WTC11 (cell line): Measurements from ENCODE around the gene ZNF646. TPM values are rescaled to one million over a fixed set of nuclear protein-coding genes. Genes with fewer than 3 reads are reported as not detected.

Experiments
- ATAC-seq: fragments of 200-7000 bp; cut with Tn5 transposase; 2 replicates; pipeline ENCODE4 v1.10.0; 2021; ENCODE audit warnings: mild to moderate bottlenecking, moderate library complexity
- CTCF ChIA-PET: fragments of 300-600 bp; sonication (Branson Sonifier 250); formaldehyde crosslinking; loops from one replicate; lab custom pipeline; 2021; ENCODE audit warnings: antibody characterized with exemption; lab: Charles Lee
- POLR2A ChIA-PET: fragments of 350-600 bp; sonication (Branson Sonifier 250); formaldehyde crosslinking; loops from one replicate; lab custom pipeline; 2021; ENCODE audit warnings: antibody characterized with exemption; lab: Charles Lee
- DNase-seq: peaks from one replicate; pipeline ENCODE4 v3.0.0; 2021; ENCODE audit warnings: low spot score
- H3K27ac Mint-ChIP-seq: 2 replicates; pipeline ENCODE4 v1.8.0; 2021; ENCODE audit warnings: mixed read lengths
- H3K27me3 Mint-ChIP-seq: 2 replicates; pipeline ENCODE4 v1.8.0; 2021; ENCODE audit warnings: low read depth, mild to moderate bottlenecking, moderate library complexity, mixed read lengths
- H3K36me3 Mint-ChIP-seq: 2 replicates; pipeline ENCODE4 v1.8.0; 2021; ENCODE audit warnings: mixed read lengths
- H3K4me1 Mint-ChIP-seq: 2 replicates; pipeline ENCODE4 v1.8.0; 2022; ENCODE audit warnings: mixed read lengths
- H3K4me3 Mint-ChIP-seq: 2 replicates; pipeline ENCODE4 v1.8.0; 2021; ENCODE audit warnings: mild to moderate bottlenecking, moderate library complexity, mixed read lengths
- H3K9me3 Mint-ChIP-seq: 2 replicates; pipeline ENCODE4 v1.8.0; 2021; ENCODE audit warnings: mixed read lengths
- ATF1 ChIP-seq: sonication (generic); formaldehyde crosslinking; IDR thresholded peaks from 2 replicates; pipeline ENCODE4 v1.8.1; 2023; ENCODE audit warnings: mild to moderate bottlenecking, moderate library complexity, missing genetic modification reagents
- ELF4 ChIP-seq: sonication (generic); formaldehyde crosslinking; IDR thresholded peaks from 2 replicates; pipeline ENCODE4 v1.8.1; 2022; ENCODE audit warnings: low read depth, mild to moderate bottlenecking, moderate library complexity, missing genetic modification reagents
- ESRRA ChIP-seq: sonication (generic); formaldehyde crosslinking; IDR thresholded peaks from 2 replicates; pipeline ENCODE4 v1.8.1; 2022; ENCODE audit warnings: mild to moderate bottlenecking, missing genetic modification reagents, borderline replicate concordance
- FOXP1 ChIP-seq: sonication (generic); formaldehyde crosslinking; IDR thresholded peaks from 2 replicates; pipeline ENCODE4 v1.8.0; 2022; ENCODE audit warnings: missing genetic modification reagents, mild to moderate bottlenecking, moderate library complexity, borderline replicate concordance
- GABPB1 ChIP-seq: sonication (generic); formaldehyde crosslinking; IDR thresholded peaks from 2 replicates; pipeline ENCODE4 v1.8.1; 2023; ENCODE audit warnings: mild to moderate bottlenecking, missing genetic modification reagents
- JUN ChIP-seq: sonication (generic); formaldehyde crosslinking; IDR thresholded peaks from 2 replicates; pipeline ENCODE4 v1.8.0; 2023; ENCODE audit warnings: mild to moderate bottlenecking, missing genetic modification reagents
- KAT7 ChIP-seq: sonication (generic); formaldehyde crosslinking; IDR thresholded peaks from 2 replicates; pipeline ENCODE4 v1.8.1; 2023; ENCODE audit warnings: missing genetic modification reagents, mild to moderate bottlenecking, borderline replicate concordance
- NFE2L1 ChIP-seq: sonication (generic); formaldehyde crosslinking; IDR thresholded peaks from 2 replicates; pipeline ENCODE4 v1.8.1; 2023; ENCODE audit warnings: missing genetic modification reagents
- NFYB ChIP-seq: sonication (generic); formaldehyde crosslinking; conservative IDR thresholded peaks from 2 replicates; pipeline ENCODE4 v1.8.0; 2022; ENCODE audit warnings: low read depth, missing genetic modification reagents
- NR2C2 ChIP-seq: sonication (generic); formaldehyde crosslinking; IDR thresholded peaks from 2 replicates; pipeline ENCODE4 v1.8.0; 2022; ENCODE audit warnings: mild to moderate bottlenecking, missing genetic modification reagents
- OVOL2 ChIP-seq: fragments of 250-450 bp; sonication (Bioruptor Pico); IDR thresholded peaks from 2 replicates; pipeline ENCODE4 v1.9.0; 2021; ENCODE audit warnings: mild to moderate bottlenecking, borderline replicate concordance
- RELA ChIP-seq: sonication (generic); formaldehyde crosslinking; IDR thresholded peaks from 2 replicates; pipeline ENCODE4 v1.8.1; 2022; ENCODE audit warnings: missing genetic modification reagents, mild to moderate bottlenecking, borderline replicate concordance
- TCF7 ChIP-seq: sonication (generic); formaldehyde crosslinking; IDR thresholded peaks from 2 replicates; pipeline ENCODE4 v1.8.0; 2022; ENCODE audit warnings: mild to moderate bottlenecking, low read depth, missing genetic modification reagents, moderate library complexity
- ZNF232 ChIP-seq: sonication (generic); formaldehyde crosslinking; IDR thresholded peaks from 2 replicates; pipeline ENCODE4 v1.8.0; 2022; ENCODE audit warnings: mild to moderate bottlenecking, missing genetic modification reagents
- ZNF396 ChIP-seq: fragments of 250-450 bp; sonication (Bioruptor Pico); IDR thresholded peaks from 2 replicates; pipeline ENCODE4 v1.8.0; 2021; ENCODE audit warnings: mild to moderate bottlenecking, moderate library complexity, borderline replicate concordance
- total RNA-seq: library from RNA; stranded (reverse); gene quantifications from 3 replicates; pipeline ENCODE4 v1.2.3, GENCODE V29; 2021
- TF ChIP-seq, protein P1 (sequence below): sonication (generic); formaldehyde crosslinking; conservative IDR thresholded peaks from 2 replicates; pipeline ENCODE4 v1.8.1; 2022; ENCODE audit warnings: mild to moderate bottlenecking, missing genetic modification reagents
- TF ChIP-seq, protein P2 (sequence below): sonication (generic); formaldehyde crosslinking; IDR thresholded peaks from 2 replicates; pipeline ENCODE4 v1.8.0; 2023; ENCODE audit warnings: mild to moderate bottlenecking, missing genetic modification reagents
- TF ChIP-seq, protein P3 (sequence below): fragments of 250-450 bp; sonication (Bioruptor Pico); IDR thresholded peaks from 2 replicates; pipeline ENCODE4 v2.1.2; 2022; ENCODE audit warnings: mild to moderate bottlenecking, moderate library complexity
- TF ChIP-seq, protein P4 (sequence below): sonication (generic); formaldehyde crosslinking; IDR thresholded peaks from 2 replicates; pipeline ENCODE4 v1.8.1; 2023; ENCODE audit warnings: mild to moderate bottlenecking, moderate library complexity, missing genetic modification reagents
- TF ChIP-seq, protein P5 (sequence below): fragments of 250-450 bp; sonication (Bioruptor Pico); IDR thresholded peaks from 2 replicates; pipeline ENCODE4 v1.9.0; 2021; ENCODE audit warnings: mild to moderate bottlenecking
- TF ChIP-seq, protein P6 (sequence below): sonication (generic); formaldehyde crosslinking; IDR thresholded peaks from 2 replicates; pipeline ENCODE4 v1.8.1; 2022; ENCODE audit warnings: low read depth, mild to moderate bottlenecking, moderate library complexity, missing genetic modification reagents, borderline replicate concordance
- TF ChIP-seq, protein P7 (sequence below): sonication (generic); formaldehyde crosslinking; IDR thresholded peaks from 2 replicates; pipeline ENCODE4 v1.8.0; 2022; ENCODE audit warnings: mild to moderate bottlenecking, missing genetic modification reagents

The ZNF646 gene
- total RNA-seq, 1 experiment from 2014 or later = 29.3 TPM

DNA sequence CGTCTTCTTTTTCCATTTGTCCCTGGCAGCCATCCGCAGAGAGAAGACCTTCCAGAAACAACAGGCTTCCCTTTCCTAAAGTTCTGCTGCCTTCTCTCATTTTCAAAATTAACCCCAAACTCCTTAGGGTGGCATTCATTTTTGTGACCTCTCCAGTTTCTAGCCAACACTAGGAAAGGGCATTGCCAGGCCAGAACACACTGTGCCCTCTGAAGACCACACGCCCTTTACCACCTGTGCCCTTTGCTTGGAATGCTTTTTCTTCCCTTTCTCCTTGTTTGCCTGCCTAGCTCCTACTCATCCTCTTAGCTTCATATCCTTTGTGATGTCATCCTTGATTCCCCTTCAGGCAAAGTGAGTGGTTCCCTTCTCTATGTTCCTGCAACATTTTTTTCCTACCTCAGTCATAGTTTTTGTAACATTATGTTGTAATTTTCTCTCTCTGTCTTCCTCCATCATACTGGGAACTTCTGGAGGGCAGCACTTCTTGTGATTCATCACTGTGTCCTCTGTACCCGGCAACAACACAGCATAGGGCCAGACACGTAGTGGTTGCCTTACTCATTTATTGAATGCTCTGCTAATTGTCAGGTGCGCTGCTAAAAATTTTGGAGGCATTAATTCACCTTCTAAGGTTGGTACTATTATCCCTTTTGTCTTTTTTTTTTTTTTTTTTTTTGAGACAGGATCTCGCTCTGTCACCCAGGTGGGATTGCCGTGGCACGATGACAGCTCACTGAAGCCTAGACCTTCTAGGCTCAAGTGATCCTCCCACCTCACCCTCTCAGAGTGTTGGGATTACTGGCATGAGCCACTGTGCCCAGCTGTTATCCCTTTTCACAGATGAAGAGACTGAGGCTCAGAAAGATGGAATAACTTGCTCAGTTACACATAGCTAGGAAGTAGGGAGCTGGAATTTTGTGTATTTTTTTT, 44.3 kb downstream of the ZNF646 start (continued):
- TF ChIP-seq OVOL2 (CRISPR knock-in tag) = no peak
- TF ChIP-seq, protein P1, sequence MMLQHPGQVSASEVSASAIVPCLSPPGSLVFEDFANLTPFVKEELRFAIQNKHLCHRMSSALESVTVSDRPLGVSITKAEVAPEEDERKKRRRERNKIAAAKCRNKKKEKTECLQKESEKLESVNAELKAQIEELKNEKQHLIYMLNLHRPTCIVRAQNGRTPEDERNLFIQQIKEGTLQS (CRISPR knock-in tag) = no peak
- no peak for TF ChIP-seq ELF4
- TF ChIP-seq RELA (CRISPR knock-in tag) = no peak
- TF ChIP-seq, protein P2, sequence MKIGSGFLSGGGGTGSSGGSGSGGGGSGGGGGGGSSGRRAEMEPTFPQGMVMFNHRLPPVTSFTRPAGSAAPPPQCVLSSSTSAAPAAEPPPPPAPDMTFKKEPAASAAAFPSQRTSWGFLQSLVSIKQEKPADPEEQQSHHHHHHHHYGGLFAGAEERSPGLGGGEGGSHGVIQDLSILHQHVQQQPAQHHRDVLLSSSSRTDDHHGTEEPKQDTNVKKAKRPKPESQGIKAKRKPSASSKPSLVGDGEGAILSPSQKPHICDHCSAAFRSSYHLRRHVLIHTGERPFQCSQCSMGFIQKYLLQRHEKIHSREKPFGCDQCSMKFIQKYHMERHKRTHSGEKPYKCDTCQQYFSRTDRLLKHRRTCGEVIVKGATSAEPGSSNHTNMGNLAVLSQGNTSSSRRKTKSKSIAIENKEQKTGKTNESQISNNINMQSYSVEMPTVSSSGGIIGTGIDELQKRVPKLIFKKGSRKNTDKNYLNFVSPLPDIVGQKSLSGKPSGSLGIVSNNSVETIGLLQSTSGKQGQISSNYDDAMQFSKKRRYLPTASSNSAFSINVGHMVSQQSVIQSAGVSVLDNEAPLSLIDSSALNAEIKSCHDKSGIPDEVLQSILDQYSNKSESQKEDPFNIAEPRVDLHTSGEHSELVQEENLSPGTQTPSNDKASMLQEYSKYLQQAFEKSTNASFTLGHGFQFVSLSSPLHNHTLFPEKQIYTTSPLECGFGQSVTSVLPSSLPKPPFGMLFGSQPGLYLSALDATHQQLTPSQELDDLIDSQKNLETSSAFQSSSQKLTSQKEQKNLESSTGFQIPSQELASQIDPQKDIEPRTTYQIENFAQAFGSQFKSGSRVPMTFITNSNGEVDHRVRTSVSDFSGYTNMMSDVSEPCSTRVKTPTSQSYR (CRISPR knock-in tag) = no peak
- no peak for TF ChIP-seq NFE2L1 (CRISPR knock-in tag)
- TF ChIP-seq TCF7 (CRISPR knock-in tag) = no peak
- TF ChIP-seq, protein P3, sequence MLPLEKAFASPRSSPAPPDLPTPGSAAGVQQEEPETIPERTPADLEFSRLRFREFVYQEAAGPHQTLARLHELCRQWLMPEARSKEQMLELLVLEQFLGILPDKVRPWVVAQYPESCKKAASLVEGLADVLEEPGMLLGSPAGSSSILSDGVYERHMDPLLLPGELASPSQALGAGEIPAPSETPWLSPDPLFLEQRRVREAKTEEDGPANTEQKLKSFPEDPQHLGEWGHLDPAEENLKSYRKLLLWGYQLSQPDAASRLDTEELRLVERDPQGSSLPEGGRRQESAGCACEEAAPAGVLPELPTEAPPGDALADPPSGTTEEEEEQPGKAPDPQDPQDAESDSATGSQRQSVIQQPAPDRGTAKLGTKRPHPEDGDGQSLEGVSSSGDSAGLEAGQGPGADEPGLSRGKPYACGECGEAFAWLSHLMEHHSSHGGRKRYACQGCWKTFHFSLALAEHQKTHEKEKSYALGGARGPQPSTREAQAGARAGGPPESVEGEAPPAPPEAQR = no peak
- TF ChIP-seq, protein P4, sequence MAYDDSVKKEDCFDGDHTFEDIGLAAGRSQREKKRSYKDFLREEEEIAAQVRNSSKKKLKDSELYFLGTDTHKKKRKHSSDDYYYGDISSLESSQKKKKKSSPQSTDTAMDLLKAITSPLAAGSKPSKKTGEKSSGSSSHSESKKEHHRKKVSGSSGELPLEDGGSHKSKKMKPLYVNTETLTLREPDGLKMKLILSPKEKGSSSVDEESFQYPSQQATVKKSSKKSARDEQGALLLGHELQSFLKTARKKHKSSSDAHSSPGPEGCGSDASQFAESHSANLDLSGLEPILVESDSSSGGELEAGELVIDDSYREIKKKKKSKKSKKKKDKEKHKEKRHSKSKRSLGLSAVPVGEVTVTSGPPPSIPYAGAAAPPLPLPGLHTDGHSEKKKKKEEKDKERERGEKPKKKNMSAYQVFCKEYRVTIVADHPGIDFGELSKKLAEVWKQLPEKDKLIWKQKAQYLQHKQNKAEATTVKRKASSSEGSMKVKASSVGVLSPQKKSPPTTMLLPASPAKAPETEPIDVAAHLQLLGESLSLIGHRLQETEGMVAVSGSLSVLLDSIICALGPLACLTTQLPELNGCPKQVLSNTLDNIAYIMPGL = no peak

DNA sequence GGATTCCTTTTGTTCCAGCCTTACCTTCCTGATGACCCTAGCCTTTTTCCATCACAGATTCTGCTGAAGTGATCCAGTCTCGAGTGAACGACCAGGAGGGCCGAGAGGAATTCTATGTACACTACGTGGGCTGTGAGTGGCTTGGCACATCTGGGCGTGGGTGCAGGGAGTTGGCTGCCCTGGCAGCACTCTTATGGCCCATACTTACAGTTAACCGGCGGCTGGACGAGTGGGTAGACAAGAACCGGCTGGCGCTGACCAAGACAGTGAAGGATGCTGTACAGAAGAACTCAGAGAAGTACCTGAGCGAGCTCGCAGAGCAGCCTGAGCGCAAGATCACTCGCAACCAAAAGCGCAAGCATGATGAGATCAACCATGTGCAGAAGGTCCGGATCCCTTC, 45.9 kb downstream of the ZNF646 start:
- Mint-ChIP-seq H3K36me3 (peaks cover 31% of the 10 kb centered on the region), H3K9me3 (no peaks in the 10 kb centered on the region), H3K27ac (no peak overlapping the region), H3K4me1 (peaks cover 16% of the 10 kb centered on the region), H3K4me3 (no peak overlapping the region), H3K27me3 (no peaks in the 10 kb centered on the region)
- ChIA-PET CTCF (interaction anchor here (1.2 to 2.6 kb wide), 2 partner anchors 15 to 22 kb away, joined by 4 to 12 read pairs; no protein-coding TSS in a partner anchor), POLR2A (interaction anchor here (0.7 to 0.9 kb wide), 3 partner anchors 10 to 59 kb away, joined by 3 read pairs; partner anchors contain the start of gene FUS)
- ATAC-seq (no peak), DNase-seq (no peak)
- no peak for TF ChIP-seq JUN (CRISPR knock-in tag)
- TF ChIP-seq GABPB1 (CRISPR knock-in tag) = no peak
- TF ChIP-seq NFYB (CRISPR knock-in tag) = no peak
- TF ChIP-seq, protein P5, sequence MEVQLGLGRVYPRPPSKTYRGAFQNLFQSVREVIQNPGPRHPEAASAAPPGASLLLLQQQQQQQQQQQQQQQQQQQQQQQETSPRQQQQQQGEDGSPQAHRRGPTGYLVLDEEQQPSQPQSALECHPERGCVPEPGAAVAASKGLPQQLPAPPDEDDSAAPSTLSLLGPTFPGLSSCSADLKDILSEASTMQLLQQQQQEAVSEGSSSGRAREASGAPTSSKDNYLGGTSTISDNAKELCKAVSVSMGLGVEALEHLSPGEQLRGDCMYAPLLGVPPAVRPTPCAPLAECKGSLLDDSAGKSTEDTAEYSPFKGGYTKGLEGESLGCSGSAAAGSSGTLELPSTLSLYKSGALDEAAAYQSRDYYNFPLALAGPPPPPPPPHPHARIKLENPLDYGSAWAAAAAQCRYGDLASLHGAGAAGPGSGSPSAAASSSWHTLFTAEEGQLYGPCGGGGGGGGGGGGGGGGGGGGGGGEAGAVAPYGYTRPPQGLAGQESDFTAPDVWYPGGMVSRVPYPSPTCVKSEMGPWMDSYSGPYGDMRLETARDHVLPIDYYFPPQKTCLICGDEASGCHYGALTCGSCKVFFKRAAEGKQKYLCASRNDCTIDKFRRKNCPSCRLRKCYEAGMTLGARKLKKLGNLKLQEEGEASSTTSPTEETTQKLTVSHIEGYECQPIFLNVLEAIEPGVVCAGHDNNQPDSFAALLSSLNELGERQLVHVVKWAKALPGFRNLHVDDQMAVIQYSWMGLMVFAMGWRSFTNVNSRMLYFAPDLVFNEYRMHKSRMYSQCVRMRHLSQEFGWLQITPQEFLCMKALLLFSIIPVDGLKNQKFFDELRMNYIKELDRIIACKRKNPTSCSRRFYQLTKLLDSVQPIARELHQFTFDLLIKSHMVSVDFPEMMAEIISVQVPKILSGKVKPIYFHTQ (CRISPR knock-in tag) = no peak
- no peak for TF ChIP-seq NR2C2
- TF ChIP-seq, protein P6, sequence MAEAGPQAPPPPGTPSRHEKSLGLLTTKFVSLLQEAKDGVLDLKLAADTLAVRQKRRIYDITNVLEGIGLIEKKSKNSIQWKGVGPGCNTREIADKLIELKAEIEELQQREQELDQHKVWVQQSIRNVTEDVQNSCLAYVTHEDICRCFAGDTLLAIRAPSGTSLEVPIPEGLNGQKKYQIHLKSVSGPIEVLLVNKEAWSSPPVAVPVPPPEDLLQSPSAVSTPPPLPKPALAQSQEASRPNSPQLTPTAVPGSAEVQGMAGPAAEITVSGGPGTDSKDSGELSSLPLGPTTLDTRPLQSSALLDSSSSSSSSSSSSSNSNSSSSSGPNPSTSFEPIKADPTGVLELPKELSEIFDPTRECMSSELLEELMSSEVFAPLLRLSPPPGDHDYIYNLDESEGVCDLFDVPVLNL (CRISPR knock-in tag) = no peak
- no peak for TF ChIP-seq ZNF396 (CRISPR knock-in tag)
- TF ChIP-seq FOXP1 (CRISPR knock-in tag) = no peak
- no peak for TF ChIP-seq KAT7 (CRISPR knock-in tag)
- no peak for TF ChIP-seq TCF7 (CRISPR knock-in tag)
- TF ChIP-seq, protein P4 = no peak
- TF ChIP-seq, protein P7, sequence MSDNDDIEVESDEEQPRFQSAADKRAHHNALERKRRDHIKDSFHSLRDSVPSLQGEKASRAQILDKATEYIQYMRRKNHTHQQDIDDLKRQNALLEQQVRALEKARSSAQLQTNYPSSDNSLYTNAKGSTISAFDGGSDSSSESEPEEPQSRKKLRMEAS = no peak
- no peak for TF ChIP-seq ZNF232 (CRISPR knock-in tag)
- no peak for TF ChIP-seq ATF1 (CRISPR knock-in tag)
- TF ChIP-seq ESRRA (CRISPR knock-in tag) = no peak
